H1 (cell line): ENCODE data around the gene ZNF48. TPM values are rescaled to one million over a fixed set of nuclear protein-coding genes. Genes with fewer than 3 reads are reported as not detected.

Experiments used
- CTCF ChIA-PET: fragments of 300-600 bp; sonication (Branson Sonifier 250); formaldehyde crosslinking; loops from one replicate; lab custom pipeline; 2021; ENCODE audit not compliant: partially characterized antibody; lab: Charles Lee
- POLR2A ChIA-PET: fragments of 300-600 bp; sonication (Branson Sonifier 250); formaldehyde crosslinking; loops from one replicate; lab custom pipeline; 2021; ENCODE audit warnings: inconsistent platforms; ENCODE audit not compliant: partially characterized antibody; lab: Charles Lee
- DNase-seq, 2 experiments: peaks; one replicate each; pipeline versions ENCODE4 v3.0.0 to v3.0.0-alpha.2; 2010 to 2022; ENCODE audit warnings: low spot score in 2 of 2, low read depth in 1 of 2, mixed read lengths in 1 of 2
- FAIRE-seq: peaks from 2 replicates; lab custom pipeline; 2011; peaks lifted over from hg19 to GRCh38; lab: Jason Lieb, UNC
- H2AFZ ChIP-seq: 2 replicates; pipeline ENCODE4 v1.8.1; 2012; ENCODE audit warnings: low read length, inconsistent platforms
- H2AK5ac ChIP-seq: 2 replicates; pipeline ENCODE4 v1.6.1; 2013; ENCODE audit warnings: low read depth, low read length
- H2BK120ac ChIP-seq: replicated peaks from 2 replicates; pipeline ENCODE3; 2013; ENCODE audit warnings: low read depth, low read length, inconsistent platforms
- H2BK12ac ChIP-seq: 2 replicates; pipeline ENCODE4 v1.6.1; 2013; ENCODE audit warnings: low read depth, low read length
- H2BK15ac ChIP-seq: 2 replicates; pipeline ENCODE4 v1.6.1; 2013; ENCODE audit warnings: low read length
- H2BK20ac ChIP-seq: 2 replicates; pipeline ENCODE4 v1.6.1; 2013; ENCODE audit warnings: low read length
- H2BK5ac ChIP-seq: 2 replicates; pipeline ENCODE4 v1.6.1; 2013; ENCODE audit warnings: low read depth, low read length
- H3K14ac ChIP-seq: 2 replicates; pipeline ENCODE4 v1.6.1; 2013; ENCODE audit warnings: inconsistent platforms; ENCODE audit not compliant: insufficient read length
- H3K18ac ChIP-seq: 2 replicates; pipeline ENCODE4 v1.6.1; 2013; ENCODE audit warnings: low read length; ENCODE audit errors: extremely low read depth
- H3K23ac ChIP-seq: 2 replicates; pipeline ENCODE4 v1.6.1; 2013; ENCODE audit warnings: inconsistent platforms; ENCODE audit not compliant: insufficient read length
- H3K23me2 ChIP-seq: 2 replicates; pipeline ENCODE4 v1.6.1; 2013; ENCODE audit warnings: low read depth, low read length
- H3K27ac ChIP-seq: 2 replicates; pipeline ENCODE4 v1.6.1; 2011; ENCODE audit warnings: low read depth, low read length, inconsistent platforms
- H3K27me3 ChIP-seq, 4 experiments: replicated peaks in 1 of 4; 1 replicate in 1 of 4; 2 replicates in 3 of 4; pipeline versions ENCODE4 v1.6.1 to v1.8.1; 2011 to 2013; ENCODE audit warnings: low read length in 3 of 4, mild to moderate bottlenecking in 3 of 4, inconsistent platforms in 2 of 4, mixed read lengths in 2 of 4, moderate library complexity in 1 of 4; ENCODE audit not compliant: control insufficient read depth in 3 of 4, insufficient read depth in 3 of 4; ENCODE audit errors: extremely low read depth in 1 of 4
- H3K36me3 ChIP-seq, 4 experiments: 2 replicates each; pipeline versions ENCODE4 v1.6.1 to v1.8.1; 2011 to 2013; ENCODE audit warnings: mild to moderate bottlenecking in 4 of 4, low read length in 3 of 4, moderate library complexity in 2 of 4, control low read depth in 1 of 4, inconsistent platforms in 1 of 4; ENCODE audit not compliant: insufficient read depth in 4 of 4, control insufficient read depth in 2 of 4
- H3K4ac ChIP-seq: replicated peaks from 2 replicates; pipeline ENCODE3; 2013; ENCODE audit warnings: low read length, low read depth, mixed read lengths, inconsistent platforms; ENCODE audit not compliant: insufficient read length
- H3K4me1 ChIP-seq, 4 experiments: replicated peaks in 1 of 4; 1 replicate in 1 of 4; 2 replicates in 3 of 4; pipeline versions ENCODE4 v1.6.1 to v1.8.1; 2011 to 2013; ENCODE audit warnings: low read length in 3 of 4, inconsistent platforms in 2 of 4, mixed read lengths in 1 of 4; ENCODE audit not compliant: insufficient read depth in 4 of 4, control insufficient read depth in 3 of 4
- H3K4me2 ChIP-seq, 2 experiments: 2 replicates each; pipeline versions ENCODE4 v1.6.1 to v1.8.1; 2011 to 2013; ENCODE audit warnings: low read depth in 2 of 2, low read length in 2 of 2, control low read depth in 1 of 2, inconsistent platforms in 1 of 2, mild to moderate bottlenecking in 1 of 2; ENCODE audit not compliant: insufficient read depth in 1 of 2
- H3K4me3 ChIP-seq, 4 experiments: fragments of 200-600, 300-600 bp in 1 of 4; sonication (generic), shearing (Covaris generic), sonication (Bioruptor Twin) in 1 of 4; 2 replicates each; pipeline versions ENCODE4 v1.5.1 to v1.8.1; 2011 to 2016; ENCODE audit warnings: low read length in 4 of 4, low read depth in 3 of 4, control low read depth in 2 of 4, inconsistent platforms in 2 of 4, mild to moderate bottlenecking in 2 of 4, mixed read lengths in 1 of 4, moderate library complexity in 1 of 4; ENCODE audit not compliant: insufficient read depth in 2 of 4; ENCODE audit errors: extremely low read depth in 1 of 4
- H3K56ac ChIP-seq: replicated peaks from 2 replicates; pipeline ENCODE3; 2013; ENCODE audit warnings: low read depth, mild to moderate bottlenecking, mixed read lengths, low read length, inconsistent platforms; ENCODE audit not compliant: insufficient read length
- H3K79me1 ChIP-seq: 2 replicates; pipeline ENCODE4 v1.6.1; 2013; ENCODE audit warnings: low read depth, low read length, control low read depth
- H3K79me2 ChIP-seq, 2 experiments: 2 replicates each; pipeline versions ENCODE4 v1.6.1 to v1.8.1; 2012 to 2013; ENCODE audit warnings: low read length in 2 of 2, mild to moderate bottlenecking in 2 of 2, inconsistent platforms in 1 of 2; ENCODE audit not compliant: insufficient read depth in 2 of 2, control insufficient read depth in 1 of 2
- H3K9ac ChIP-seq, 4 experiments: replicated peaks in 1 of 4; 1 replicate in 1 of 4; 2 replicates in 3 of 4; pipeline versions ENCODE4 v1.6.1 to v1.8.1; 2011 to 2013; ENCODE audit warnings: low read depth in 3 of 4, low read length in 3 of 4, control low read depth in 2 of 4, mild to moderate bottlenecking in 2 of 4, moderate library complexity in 2 of 4, inconsistent platforms in 1 of 4; ENCODE audit errors: extremely low read depth in 1 of 4
- H3K9me3 ChIP-seq, 2 experiments: 2 replicates each; pipeline versions ENCODE4 v1.6.1 to v1.8.1; 2012 to 2013; ENCODE audit warnings: mild to moderate bottlenecking in 2 of 2, moderate library complexity in 2 of 2, control low read depth in 1 of 2, inconsistent platforms in 1 of 2, low read depth in 1 of 2, low read length in 1 of 2, mixed read lengths in 1 of 2; ENCODE audit not compliant: insufficient read depth in 2 of 2
- H4K20me1 ChIP-seq, 2 experiments: replicated peaks in 1 of 2; 2 replicates each; pipeline versions ENCODE3 to v1.8.1; 2011 to 2013; ENCODE audit warnings: inconsistent platforms in 2 of 2, low read length in 2 of 2, mild to moderate bottlenecking in 1 of 2; ENCODE audit not compliant: insufficient read depth in 2 of 2, control insufficient read depth in 1 of 2
- H4K5ac ChIP-seq: 2 replicates; pipeline ENCODE4 v1.6.1; 2013; ENCODE audit warnings: low read length, low read depth, mixed read lengths, inconsistent platforms; ENCODE audit not compliant: insufficient read length
- H4K8ac ChIP-seq: 2 replicates; pipeline ENCODE4 v1.8.0; 2013; ENCODE audit warnings: mild to moderate bottlenecking, moderate library complexity, low read length, inconsistent platforms; ENCODE audit not compliant: insufficient read depth; ENCODE audit errors: extremely low read depth
- H4K91ac ChIP-seq: replicated peaks from 2 replicates; pipeline ENCODE3; 2013; ENCODE audit warnings: low read length, mixed read lengths, inconsistent platforms; ENCODE audit not compliant: insufficient read length
- CBX5 ChIP-seq: fragments of 300-800, 300-1000 bp; sonication (generic); IDR thresholded peaks from 2 replicates; pipeline ENCODE4 v1.7.1; 2016; ENCODE audit warnings: antibody characterized with exemption, low read length, low read depth
- CHD2 ChIP-seq: IDR thresholded peaks from 2 replicates; pipeline ENCODE4 v1.6.1; 2012; ENCODE audit warnings: low read length, improper control_type of control experiment
- GABPA ChIP-seq: IDR thresholded peaks from 2 replicates; pipeline ENCODE4 v1.6.1; 2011; ENCODE audit warnings: mild to moderate bottlenecking, low read length, moderate library complexity, borderline replicate concordance; ENCODE audit not compliant: insufficient read depth
- GTF2F1 ChIP-seq: IDR thresholded peaks from 2 replicates; pipeline ENCODE4 v1.6.1; 2012; ENCODE audit warnings: low read depth, low read length, improper control_type of control experiment, borderline replicate concordance
- KDM4A ChIP-seq: IDR thresholded peaks from one replicate; pipeline ENCODE4 v1.7.1; 2012; ENCODE audit warnings: low read depth, mild to moderate bottlenecking, moderate library complexity, low read length, inconsistent platforms; ENCODE audit not compliant: severe bottlenecking
- MAFK ChIP-seq: IDR thresholded peaks from 2 replicates; pipeline ENCODE4 v1.6.1; 2012; ENCODE audit warnings: low read depth, mild to moderate bottlenecking, improper control_type of control experiment, low read length
- NRF1 ChIP-seq: IDR thresholded peaks from 2 replicates; pipeline ENCODE4 v1.6.1; 2011; ENCODE audit warnings: mild to moderate bottlenecking, low read depth, low read length, improper control_type of control experiment
- RAD21 ChIP-seq, 2 experiments: IDR thresholded peaks in 1 of 2; conservative IDR thresholded peaks in 1 of 2; 2 replicates each; pipeline ENCODE4 v1.6.1; 2011; ENCODE audit warnings: low read depth in 2 of 2, low read length in 2 of 2, improper control_type of control experiment in 1 of 2, inconsistent platforms in 1 of 2, mild to moderate bottlenecking in 1 of 2, moderate library complexity in 1 of 2
- RFX5 ChIP-seq: IDR thresholded peaks from 2 replicates; pipeline ENCODE4 v1.6.1; 2011; ENCODE audit warnings: low read depth, low read length, improper control_type of control experiment, borderline replicate concordance
- RNF2 ChIP-seq: fragments of 200-900, 300-1000 bp; sonication (generic); IDR thresholded peaks from 2 replicates; pipeline ENCODE4 v1.7.1; 2016; ENCODE audit warnings: borderline replicate concordance, low read depth, mild to moderate bottlenecking, antibody characterized with exemption, low read length; ENCODE audit not compliant: poor library complexity, severe bottlenecking; ENCODE audit errors: missing control alignments
- RXRA ChIP-seq: IDR thresholded peaks from 2 replicates; pipeline ENCODE4 v1.6.1; 2011; ENCODE audit warnings: low read depth, mild to moderate bottlenecking, low read length, moderate library complexity; ENCODE audit not compliant: insufficient read depth
- SIRT6 ChIP-seq: IDR thresholded peaks from one replicate; pipeline ENCODE4 v1.7.1; 2012; ENCODE audit warnings: low read length, inconsistent platforms
- TCF12 ChIP-seq: IDR thresholded peaks from 2 replicates; pipeline ENCODE4 v1.6.1; 2011; ENCODE audit warnings: low read depth, mild to moderate bottlenecking, low read length
- WGBS, 2 experiments: shearing (Covaris generic) in 1 of 2; methylation state at CpG; one replicate each; pipeline versions ENCODE4 v1.1.6 to v1.1.7; 2013 to 2015; ENCODE audit warnings: low lambda C conversion rate in 2 of 2, mixed read lengths in 2 of 2, inconsistent platforms in 1 of 2, low coverage in 1 of 2, missing lambda C conversion rate in 1 of 2; ENCODE audit not compliant: insufficient replicate concordance in 2 of 2, insufficient coverage in 1 of 2, insufficient read length in 1 of 2; ENCODE audit errors: extremely low coverage in 1 of 2, missing lambda C conversion rate in 1 of 2; 5-methylcytosine and 5-hydroxymethylcytosine counted together
- polyA plus RNA-seq, 7 experiments: library from polyadenylated mRNA; depleted of rRNA in 3 of 7; stranded (reverse) in 5 of 7; unstranded in 2 of 7; fragments of >200 nt in 5 of 7; fragments of 200-250 nt in 2 of 7; gene quantifications; 1 replicate in 5 of 7; 2 replicates in 1 of 7; 4 replicates in 1 of 7; pipeline versions ENCODE4 v1.2.1 to v1.2.3, GENCODE V29; 2011 to 2013; ENCODE audit warnings: missing spikeins in 2 of 7, mixed read lengths in 2 of 7
- total RNA-seq: library from RNA; stranded (reverse); fragmentation: NEBNext Ultra II Directional; extraction: Animal tissue kit (Norgen Biotek cat#: 25700); gene quantifications from 2 replicates; pipeline ENCODE4 v1.2.1, GENCODE V29; 2021

Gene ZNF48
- total and polyA plus RNA-seq, 2 of the 8 experiments (the other 6 are each of a cell fraction or from before 2014, with no cell fraction given), result 30.4 to 41.2 TPM

- CTCF ChIA-PET, result interaction anchor here (1.1 kb wide), 1 partner anchor 20 kb away, joined by 3 read pairs; no protein-coding TSS in a partner anchor
- H3K4me3 ChIP-seq, result no peak overlapping the region
- FAIRE-seq, result no peak
- TF ChIP-seq GTF2F1 (no peak), KDM4A (no peak), RNF2 (no peak), CHD2 (no peak), MAFK (no peak), SIRT6 (no peak), GABPA (no peak), TCF12 (no peak), NRF1 (no peak), RXRA (no peak), RFX5 (no peak), RAD21 (IDR thresholded peaks at IDR 0.05 in 1 of 2, conservative IDR thresholded peaks at IDR 0.05 in 1 of 2; ENCODE audit: low read depth in 2 of 2, low read length in 2 of 2) (no peak), CBX5 (no peak)
Measured at GRCh38 chr16:30366511-30366910, 28.7 kb upstream of the ZNF48 start.

More at GRCh38 chr16:30366511-30366910, 28.7 kb upstream of the ZNF48 start:
- Histone ChIP-seq H3K9me3 (no peaks in the 10 kb centered on the region), H2BK12ac (no peak overlapping the region), H3K4me2 (no peak overlapping the region; a peak in 1 of 4 replicates), H2BK20ac (no peak overlapping the region), H2AFZ (no peak overlapping the region), H3K27me3 (no peaks in the 10 kb centered on the region), H3K36me3 (0 out of 8 replicates have a peak, but pooled peaks cover 0 to 4% (median 0%) of the 10 kb centered on the region in 4 experiments), H3K23ac (no peak overlapping the region), H3K9ac (no peak overlapping the region), H4K20me1 (peaks cover 4 to 19% of the 10 kb centered on the region in 2 experiments), H3K4ac (no peak overlapping the region), H2BK5ac (no peak overlapping the region), H2BK120ac (no peak overlapping the region), H3K4me1 (peaks cover 0 to 17% (median 11%) of the 10 kb centered on the region in 4 experiments; a peak in 6 of 7 replicates), H3K23me2 (peaks cover 10% of the 10 kb centered on the region; the same call in 1 of the 2 replicates), H3K18ac (no peak overlapping the region), H4K91ac (no peak overlapping the region), H3K14ac (no peak overlapping the region), H2AK5ac (no peak overlapping the region), H4K5ac (no peak overlapping the region), H3K79me1 (peaks cover 10% of the 10 kb centered on the region), H3K56ac (no peak overlapping the region), H3K79me2 (peaks cover 0 to 29% of the 10 kb centered on the region in 2 experiments; a peak in 2 of 4 replicates), H2BK15ac (no peak overlapping the region), H4K8ac (no peak overlapping the region), H3K27ac (no peak overlapping the region)
- no peak for DNase-seq
- 91% methylated on average over 4 of the region's 4 CpGs; no CpG with 5 or more reads in 1 of the 2 experiments for WGBS, 2 experiments
- POLR2A ChIA-PET, result interaction anchor here (0.9 to 6.9 kb wide), 3 partner anchors 9 to 54 kb away, joined by 3 to 79 read pairs (median 3); partner anchors contain the start of gene CD2BP2
